ENCODE measurements around the gene TSEN15. TPM values are rescaled to one million over a fixed set of nuclear protein-coding genes. Genes with fewer than 3 reads are reported as not detected.

TSEN15 gene
- total RNA-seq, 1 experiment from 2014 or later, result 71.4 TPM

DNA sequence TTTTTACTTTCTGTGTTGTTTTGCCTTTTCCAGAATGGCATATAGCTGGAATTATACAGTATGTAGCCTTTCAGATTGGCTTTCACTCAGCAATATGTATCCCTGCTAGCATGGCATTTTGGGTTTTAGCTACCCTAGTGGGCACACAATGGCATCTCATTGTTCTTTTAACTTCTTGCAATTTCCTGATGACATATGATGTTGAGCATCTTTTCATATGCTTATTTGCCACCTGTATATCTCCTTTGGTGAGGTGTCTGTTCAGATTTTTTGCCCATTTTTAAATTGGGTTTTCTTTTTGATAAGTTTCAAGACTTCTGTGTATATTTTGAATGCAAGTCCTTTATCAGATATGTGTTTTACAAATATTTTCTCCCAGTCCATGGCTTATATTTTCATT lies 14.0 kb downstream of the TSEN15 start:
- CTCF ChIA-PET, result no interaction called here
- no peaks in the 10 kb centered on the region for H3K9me3 Mint-ChIP-seq (ENCODE audit: unreplicated experiment)
- H3K36me3 Mint-ChIP-seq (ENCODE audit: insufficient read depth, unreplicated experiment), result peaks cover 17% of the 10 kb centered on the region
- Histone ChIP-seq H3K27me3 (replicated peaks; ENCODE audit: control insufficient read depth, insufficient read depth, low read length) (no peaks in the 10 kb centered on the region), H3K36me3 (ENCODE audit: control insufficient read depth, insufficient read depth, low read length) (no peaks in the 10 kb centered on the region), H3K9me3 (no peaks in the 10 kb centered on the region), H3K4me3 (ENCODE audit: low read depth, low read length) (no peak overlapping the region), H3K4me1 (peaks cover 7% of the 10 kb centered on the region; the same call in 1 of the 2 replicates)
- DNase-seq, result no peak
- H3K4me1 Mint-ChIP-seq (ENCODE audit: low read depth, unreplicated experiment), result no peaks in the 10 kb centered on the region
- no peak overlapping the region for H3K27ac Mint-ChIP-seq (ENCODE audit: unreplicated experiment)
- POLR2A ChIA-PET, result no interaction called here
- no peaks in the 10 kb centered on the region for H3K27me3 Mint-ChIP-seq (ENCODE audit: insufficient read depth, unreplicated experiment)
- H3K4me3 Mint-ChIP-seq (ENCODE audit: unreplicated experiment), result no peak overlapping the region
- BruUV-seq (replicated peaks), result no TSS peak
- no peak for TF ChIP-seq CTCF (IDR thresholded peaks at IDR 0.05; ENCODE audit: insufficient read depth in 1 of 2, low read depth in 1 of 2, low read length in 1 of 2, severe bottlenecking in 1 of 2, unreplicated experiment in 1 of 2)
- intact Hi-C loops (cut with micrococcal nuclease; ENCODE audit: unreplicated experiment), result no loop called here

DNA sequence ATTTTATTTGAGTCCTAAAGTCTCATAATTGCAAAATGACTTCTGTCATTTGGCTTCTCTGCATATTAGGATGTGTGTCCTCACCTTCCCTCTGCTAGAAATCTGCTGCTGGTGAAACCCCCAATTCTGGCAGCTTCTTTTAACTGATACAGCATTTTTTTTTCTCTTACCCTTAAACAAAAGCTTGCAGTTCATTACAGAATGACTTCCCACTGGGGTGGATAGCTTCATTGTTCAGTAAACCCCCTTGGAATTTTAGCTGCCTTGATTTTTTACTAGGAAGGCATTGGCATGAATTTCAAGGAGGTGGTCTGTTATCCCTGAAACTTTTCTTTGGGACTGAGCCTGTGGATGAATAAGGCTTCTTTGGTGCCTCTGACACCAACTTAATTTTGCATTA lies 16.8 kb downstream of the TSEN15 start:
- intact Hi-C loops (cut with micrococcal nuclease; ENCODE audit: unreplicated experiment), result no loop called here
- TF ChIP-seq CTCF (IDR thresholded peaks at IDR 0.05; ENCODE audit: insufficient read depth in 1 of 2, low read depth in 1 of 2, low read length in 1 of 2, severe bottlenecking in 1 of 2, unreplicated experiment in 1 of 2), result no peak
- Mint-ChIP-seq H3K4me1 (ENCODE audit: low read depth, unreplicated experiment) (no peaks in the 10 kb centered on the region), H3K27ac (ENCODE audit: unreplicated experiment) (no peak overlapping the region), H3K4me3 (ENCODE audit: unreplicated experiment) (no peak overlapping the region), H3K36me3 (ENCODE audit: insufficient read depth, unreplicated experiment) (peaks cover 29% of the 10 kb centered on the region), H3K9me3 (ENCODE audit: unreplicated experiment) (no peaks in the 10 kb centered on the region), H3K27me3 (ENCODE audit: insufficient read depth, unreplicated experiment) (no peaks in the 10 kb centered on the region)
- no peak for DNase-seq
- BruUV-seq (replicated peaks), result no TSS peak
- no peak overlapping the region for H3K4me3 ChIP-seq (ENCODE audit: low read depth, low read length)
- no peaks in the 10 kb centered on the region for H3K36me3 ChIP-seq (ENCODE audit: control insufficient read depth, insufficient read depth, low read length)
- ChIA-PET CTCF (no interaction called here), POLR2A (no interaction called here)
- no peaks in the 10 kb centered on the region for H3K27me3 ChIP-seq (replicated peaks; ENCODE audit: control insufficient read depth, insufficient read depth, low read length)
- no peaks in the 10 kb centered on the region for H3K4me1 ChIP-seq
- no peaks in the 10 kb centered on the region for H3K9me3 ChIP-seq

DNA sequence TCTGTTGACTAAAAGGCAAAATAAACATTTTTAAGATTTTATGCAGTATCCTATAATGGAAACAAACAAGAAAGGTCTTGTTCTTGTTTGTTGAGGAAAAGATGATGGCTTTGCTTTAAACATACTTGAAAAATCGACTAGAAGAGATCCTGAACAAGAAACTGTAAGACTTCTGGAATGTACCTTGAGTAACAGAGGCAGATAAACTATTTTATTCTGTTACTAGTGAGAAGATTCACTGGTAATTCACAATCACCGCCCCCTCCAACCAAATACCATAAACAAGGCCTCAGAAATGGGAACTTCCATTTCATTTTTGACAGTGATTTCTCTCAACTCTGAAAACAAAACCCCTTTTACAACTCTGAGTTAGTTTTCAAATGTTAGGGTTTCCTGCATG lies 18.1 kb downstream of the TSEN15 start:
- H3K4me1 ChIP-seq, result no peaks in the 10 kb centered on the region
- Mint-ChIP-seq H3K4me1 (ENCODE audit: low read depth, unreplicated experiment) (no peaks in the 10 kb centered on the region), H3K36me3 (ENCODE audit: insufficient read depth, unreplicated experiment) (peaks cover 22% of the 10 kb centered on the region), H3K4me3 (ENCODE audit: unreplicated experiment) (no peak overlapping the region), H3K27ac (ENCODE audit: unreplicated experiment) (no peak overlapping the region), H3K27me3 (ENCODE audit: insufficient read depth, unreplicated experiment) (no peaks in the 10 kb centered on the region), H3K9me3 (ENCODE audit: unreplicated experiment) (no peaks in the 10 kb centered on the region)
- BruUV-seq (replicated peaks), result no TSS peak
- H3K9me3 ChIP-seq, result no peaks in the 10 kb centered on the region
- no peak for TF ChIP-seq CTCF (IDR thresholded peaks at IDR 0.05; ENCODE audit: insufficient read depth in 1 of 2, low read depth in 1 of 2, low read length in 1 of 2, severe bottlenecking in 1 of 2, unreplicated experiment in 1 of 2)
- DNase-seq, result no peak
- ChIA-PET CTCF (no interaction called here), POLR2A (no interaction called here)
- intact Hi-C loops (cut with micrococcal nuclease; ENCODE audit: unreplicated experiment), result loop anchor here (10.0 kb wide), 1 partner anchor 495 kb away; no protein-coding TSS in a partner anchor
- no peaks in the 10 kb centered on the region for H3K27me3 ChIP-seq (replicated peaks; ENCODE audit: control insufficient read depth, insufficient read depth, low read length)
- H3K36me3 ChIP-seq (ENCODE audit: control insufficient read depth, insufficient read depth, low read length), result no peaks in the 10 kb centered on the region
- no peak overlapping the region for H3K4me3 ChIP-seq (ENCODE audit: low read depth, low read length)
